HCT116 (cell line): ENCODE results near the gene SGF29. TPM values are rescaled to one million over a fixed set of nuclear protein-coding genes. Genes with fewer than 3 reads are reported as not detected.

Experiments
- ATAC-seq: fragments of 200-7000 bp; cut with Tn5 transposase; 2 replicates; pipeline ENCODE4 v1.9.1; 2020; ENCODE audit warnings: mild to moderate bottlenecking, moderate library complexity
- BruUV-seq: library from RNA; stranded (reverse); fragments of 400-500 nt; replicated peaks from 2 replicates; lab custom pipeline; 2021; lab: Mats Ljungman, UMichigan
- CTCF ChIA-PET: fragments of 300-600 bp; sonication (Branson Sonifier 250); formaldehyde crosslinking; loops from one replicate; lab custom pipeline; 2021; ENCODE audit warnings: antibody characterized with exemption; lab: Charles Lee
- POLR2A ChIA-PET: fragments of 300-600, 350-600 bp; sonication (Branson Sonifier 250); formaldehyde crosslinking; loops from one replicate; lab custom pipeline; 2021; ENCODE audit warnings: antibody characterized with exemption; lab: Charles Lee
- RAD21 ChIA-PET, 2 experiments: fragments of 300-600 bp; sonication (Branson Sonifier 250); formaldehyde crosslinking; loops; one replicate each; lab custom pipeline; 2023; ENCODE audit warnings: low total read pairs in 2 of 2; ENCODE audit not compliant: uncharacterized antibody in 2 of 2, unreplicated experiment in 2 of 2, low non-redundant PET in 1 of 2; lab: Charles Lee
- DNase-seq: peaks from one replicate; pipeline ENCODE4 v3.0.0-alpha.2; 2010; ENCODE audit warnings: low read depth, low spot score
- H2AFZ ChIP-seq: fragments of 200-600 bp; shearing (Covaris generic), sonication (generic); 2 replicates; pipeline ENCODE4 v1.6.1; 2017; ENCODE audit warnings: low read depth, mixed run types, mixed read lengths, antibody characterized with exemption, low read length; ENCODE audit not compliant: poor library complexity, severe bottlenecking
- H3K27ac ChIP-seq: 2 replicates; pipeline ENCODE4 v1.5.1; 2012; ENCODE audit warnings: low read depth, low read length
- H3K27me3 ChIP-seq: fragments of 200-600 bp; sonication (generic); 2 replicates; pipeline ENCODE4 v1.6.1; 2016; ENCODE audit warnings: mixed run types, low read length, mixed read lengths; ENCODE audit not compliant: insufficient read depth
- H3K36me3 ChIP-seq, 2 experiments: fragments of 200-500 bp in 1 of 2; fragments of 200-600 bp in 1 of 2; sonication (Bioruptor generic) in 1 of 2; sonication (generic) in 1 of 2; 2 replicates each; pipeline versions ENCODE4 v1.5.1 to v1.6.1; 2014 to 2016; ENCODE audit warnings: low read length in 2 of 2, inconsistent platforms in 1 of 2, mixed read lengths in 1 of 2, mixed run types in 1 of 2; ENCODE audit not compliant: insufficient read depth in 2 of 2, control insufficient read depth in 1 of 2
- H3K4me1 ChIP-seq, 2 experiments: fragments of 200-600 bp in 1 of 2; sonication (generic) in 1 of 2; 2 replicates each; pipeline versions ENCODE4 v1.5.1 to v1.6.1; 2012 to 2017; ENCODE audit warnings: low read length in 2 of 2, inconsistent platforms in 1 of 2, mild to moderate bottlenecking in 1 of 2, mixed read lengths in 1 of 2, mixed run types in 1 of 2, moderate library complexity in 1 of 2; ENCODE audit not compliant: insufficient read depth in 2 of 2, control insufficient read depth in 1 of 2
- H3K4me2 ChIP-seq: fragments of 200-600 bp; sonication (generic); 2 replicates; pipeline ENCODE4 v1.6.1; 2017; ENCODE audit warnings: mixed run types, low read length, mixed read lengths
- H3K4me3 ChIP-seq, 2 experiments: fragments of 200-600 bp in 1 of 2; sonication (generic) in 1 of 2; replicated peaks in 1 of 2; 2 replicates each; pipeline ENCODE4 v1.5.1; 2011 to 2016; ENCODE audit warnings: low read length in 2 of 2, control low read depth in 1 of 2, low read depth in 1 of 2, mild to moderate bottlenecking in 1 of 2, mixed read lengths in 1 of 2, mixed run types in 1 of 2
- H3K79me2 ChIP-seq: fragments of 200-600 bp; sonication (generic); 2 replicates; pipeline ENCODE4 v1.6.1; 2017; ENCODE audit warnings: mild to moderate bottlenecking, mixed run types, low read length, moderate library complexity, mixed read lengths; ENCODE audit not compliant: insufficient read depth
- H3K9ac ChIP-seq: fragments of 200-600 bp; sonication (generic); 2 replicates; pipeline ENCODE4 v1.6.1; 2016; ENCODE audit warnings: low read length, mixed read lengths
- H3K9me2 ChIP-seq: fragments of 200-600 bp; sonication (generic), shearing (Covaris generic); 2 replicates; pipeline ENCODE4 v1.6.1; 2017; ENCODE audit warnings: mixed run types, mild to moderate bottlenecking, moderate library complexity; ENCODE audit not compliant: insufficient read depth
- H3K9me3 ChIP-seq, 2 experiments: fragments of 200-500 bp in 1 of 2; fragments of 200-600 bp in 1 of 2; sonication (Bioruptor generic) in 1 of 2; sonication (generic) in 1 of 2; 2 replicates each; pipeline ENCODE4 v1.6.1; 2014 to 2017; ENCODE audit warnings: low read length in 2 of 2, mixed read lengths in 2 of 2, inconsistent platforms in 1 of 2, low read depth in 1 of 2, mild to moderate bottlenecking in 1 of 2, mixed run types in 1 of 2, moderate library complexity in 1 of 2; ENCODE audit not compliant: control insufficient read depth in 1 of 2, insufficient read depth in 1 of 2
- H4K20me1 ChIP-seq: fragments of 200-600 bp; sonication (generic), shearing (Covaris generic); 2 replicates; pipeline ENCODE4 v1.6.1; 2017; ENCODE audit warnings: mixed run types, mild to moderate bottlenecking, moderate library complexity; ENCODE audit not compliant: insufficient read depth
- ATF3 ChIP-seq: IDR thresholded peaks from 2 replicates; pipeline ENCODE4 v1.6.1; 2012
- CBX3 ChIP-seq: IDR thresholded peaks from 2 replicates; pipeline ENCODE4 v1.6.1; 2012; ENCODE audit warnings: low read depth
- CEBPB ChIP-seq: IDR thresholded peaks from 2 replicates; pipeline ENCODE4 v1.6.1; 2012; ENCODE audit warnings: low read depth
- CTCF ChIP-seq, 3 experiments: fragments of 200-600 bp in 1 of 3; sonication (generic) in 1 of 3; IDR thresholded peaks in 2 of 3; conservative IDR thresholded peaks in 1 of 3; 2 replicates each; pipeline ENCODE4 v1.5.1; 2012 to 2017; ENCODE audit warnings: low read depth in 2 of 3, low read length in 2 of 3, antibody characterized with exemption in 1 of 3, borderline replicate concordance in 1 of 3, control low read depth in 1 of 3, mild to moderate bottlenecking in 1 of 3, mixed read lengths in 1 of 3, mixed run types in 1 of 3, moderate library complexity in 1 of 3; ENCODE audit not compliant: insufficient read depth in 1 of 3
- EGR1 ChIP-seq: IDR thresholded peaks from 2 replicates; pipeline ENCODE4 v1.6.1; 2012; ENCODE audit warnings: low read depth
- ELF1 ChIP-seq: IDR thresholded peaks from 2 replicates; pipeline ENCODE4 v1.6.1; 2012; ENCODE audit warnings: low read depth, borderline replicate concordance
- FOSL1 ChIP-seq: IDR thresholded peaks from 2 replicates; pipeline ENCODE4 v1.6.1; 2012; ENCODE audit warnings: low read depth
- JUND ChIP-seq: IDR thresholded peaks from 2 replicates; pipeline ENCODE4 v1.6.1; 2012
- POLR2A ChIP-seq: IDR thresholded peaks from 2 replicates; pipeline ENCODE4 v1.7.0; 2011; ENCODE audit warnings: borderline replicate concordance; ENCODE audit not compliant: insufficient read depth, insufficient read length; ENCODE audit errors: extremely low read depth
- POLR2AphosphoS5 ChIP-seq: IDR thresholded peaks from 2 replicates; pipeline ENCODE4 v1.6.1; 2011; ENCODE audit warnings: mild to moderate bottlenecking, low read depth, low read length, moderate library complexity
- RAD21 ChIP-seq: IDR thresholded peaks from 2 replicates; pipeline ENCODE4 v1.6.1; 2012; ENCODE audit warnings: low read depth, mild to moderate bottlenecking
- SP1 ChIP-seq: IDR thresholded peaks from 2 replicates; pipeline ENCODE4 v1.6.1; 2012; ENCODE audit warnings: low read depth
- TCF7L2 ChIP-seq: IDR thresholded peaks from 2 replicates; pipeline ENCODE4 v1.7.0; 2011; ENCODE audit warnings: borderline replicate concordance, inconsistent platforms; ENCODE audit not compliant: insufficient read depth, insufficient read length; ENCODE audit errors: extremely low read depth
- YY1 ChIP-seq: IDR thresholded peaks from 2 replicates; pipeline ENCODE4 v1.6.1; 2011; ENCODE audit warnings: low read length, low read depth, moderate library complexity, mild to moderate bottlenecking; ENCODE audit not compliant: insufficient replicate concordance; ENCODE audit errors: extremely low read depth
- ZNF274 ChIP-seq: fragments of 200-500 bp; sonication (Bioruptor generic); IDR thresholded peaks from 2 replicates; pipeline ENCODE4 v1.6.1; 2014; ENCODE audit warnings: mild to moderate bottlenecking, low read depth, low read length, inconsistent platforms
- intact Hi-C: fragments of 100-400 bp; cut with micrococcal nuclease; formaldehyde crosslinking; loops from 2 replicates; pipeline ENCODE4 v1.10.0; 2022
- total RNA-seq: library from RNA; stranded (reverse); gene quantifications from one replicate; pipeline ENCODE4 v1.2.1, GENCODE V29; 2021; ENCODE audit not compliant: unreplicated experiment
- TF ChIP-seq, protein P1 (sequence below): IDR thresholded peaks from 2 replicates; pipeline ENCODE4 v1.6.1; 2011; ENCODE audit warnings: mild to moderate bottlenecking, low read length, moderate library complexity; ENCODE audit not compliant: insufficient replicate concordance; ENCODE audit errors: extremely low read depth
- TF ChIP-seq, protein P2 (sequence below): IDR thresholded peaks from 2 replicates; pipeline ENCODE4 v1.6.1; 2012

SGF29 gene
- total RNA-seq, 1 experiment from 2014 or later: 19.7 TPM

DNA sequence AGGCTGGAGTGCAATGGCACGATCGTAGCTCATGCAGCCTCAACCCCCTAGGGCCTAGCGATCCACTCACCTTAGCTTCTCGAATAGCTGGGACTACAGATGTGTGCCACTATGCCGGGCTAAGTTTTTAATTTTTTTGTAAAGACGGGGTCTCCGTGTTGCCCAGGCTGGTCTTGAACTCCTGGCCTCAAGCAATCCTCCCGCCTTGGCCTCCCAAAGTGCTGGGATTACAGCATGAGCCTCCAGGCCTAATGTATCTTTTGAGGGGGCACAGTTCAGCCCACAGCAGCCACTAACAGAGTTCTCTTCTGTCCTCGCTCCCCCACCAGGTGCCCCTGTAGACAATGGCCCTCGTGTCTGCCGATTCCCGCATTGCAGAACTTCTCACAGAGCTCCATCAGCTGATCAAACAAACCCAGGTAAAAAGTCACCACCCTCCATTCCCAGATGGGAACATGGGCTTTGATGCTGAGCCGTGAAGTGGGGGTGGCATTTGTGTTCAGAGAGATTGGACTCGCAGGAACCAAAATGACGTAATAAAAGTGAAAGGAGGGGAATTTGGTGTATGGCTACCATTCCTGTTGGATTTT is 27.1 kb downstream of the SGF29 start:
- DNase-seq (no peak), ATAC-seq (no peak)
- Histone ChIP-seq H3K9me3 (no peaks in the 10 kb centered on the region), H3K27me3 (no peaks in the 10 kb centered on the region), H3K36me3 (no peaks in the 10 kb centered on the region; a peak in 1 of 4 replicates), H3K27ac (no peak overlapping the region), H3K4me3 (no peak overlapping the region), H3K4me2 (no peak overlapping the region), H2AFZ (no peak overlapping the region), H3K9me2 (no peaks in the 10 kb centered on the region), H3K4me1 (no peaks in the 10 kb centered on the region), H3K9ac (no peak overlapping the region), H4K20me1 (no peaks in the 10 kb centered on the region), H3K79me2 (no peaks in the 10 kb centered on the region)
- BruUV-seq: no TSS peak
- CTCF ChIA-PET: no interaction called here
- RAD21 ChIA-PET: no interaction called here
- intact Hi-C loops: no loop called here
- POLR2A ChIA-PET: no interaction called here
- TF ChIP-seq CBX3: no peak
- TF ChIP-seq POLR2A: no peak
- no peak for TF ChIP-seq CEBPB
- no peak for TF ChIP-seq RAD21
- TF ChIP-seq, protein P1, sequence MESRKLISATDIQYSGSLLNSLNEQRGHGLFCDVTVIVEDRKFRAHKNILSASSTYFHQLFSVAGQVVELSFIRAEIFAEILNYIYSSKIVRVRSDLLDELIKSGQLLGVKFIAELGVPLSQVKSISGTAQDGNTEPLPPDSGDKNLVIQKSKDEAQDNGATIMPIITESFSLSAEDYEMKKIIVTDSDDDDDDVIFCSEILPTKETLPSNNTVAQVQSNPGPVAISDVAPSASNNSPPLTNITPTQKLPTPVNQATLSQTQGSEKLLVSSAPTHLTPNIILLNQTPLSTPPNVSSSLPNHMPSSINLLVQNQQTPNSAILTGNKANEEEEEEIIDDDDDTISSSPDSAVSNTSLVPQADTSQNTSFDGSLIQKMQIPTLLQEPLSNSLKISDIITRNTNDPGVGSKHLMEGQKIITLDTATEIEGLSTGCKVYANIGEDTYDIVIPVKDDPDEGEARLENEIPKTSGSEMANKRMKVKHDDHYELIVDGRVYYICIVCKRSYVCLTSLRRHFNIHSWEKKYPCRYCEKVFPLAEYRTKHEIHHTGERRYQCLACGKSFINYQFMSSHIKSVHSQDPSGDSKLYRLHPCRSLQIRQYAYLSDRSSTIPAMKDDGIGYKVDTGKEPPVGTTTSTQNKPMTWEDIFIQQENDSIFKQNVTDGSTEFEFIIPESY: no peak
- TF ChIP-seq FOSL1: no peak
- no peak for TF ChIP-seq CTCF (IDR thresholded peaks at IDR 0.05 in 2 of 3, conservative IDR thresholded peaks at IDR 0.05 in 1 of 3; ENCODE audit: borderline replicate concordance in 1 of 3, insufficient read depth in 1 of 3, low read depth in 2 of 3, low read length in 2 of 3)
- no peak for TF ChIP-seq YY1
- no peak for TF ChIP-seq SP1
- TF ChIP-seq JUND: no peak
- TF ChIP-seq ELF1: no peak
- no peak for TF ChIP-seq TCF7L2
- TF ChIP-seq, protein P2, sequence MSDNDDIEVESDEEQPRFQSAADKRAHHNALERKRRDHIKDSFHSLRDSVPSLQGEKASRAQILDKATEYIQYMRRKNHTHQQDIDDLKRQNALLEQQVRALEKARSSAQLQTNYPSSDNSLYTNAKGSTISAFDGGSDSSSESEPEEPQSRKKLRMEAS: no peak
- no peak for TF ChIP-seq ZNF274
- no peak for TF ChIP-seq POLR2AphosphoS5
- TF ChIP-seq EGR1: no peak
- TF ChIP-seq ATF3: no peak
